ENCODE data around the gene PLEKHG4B. TPM values are rescaled to one million over a fixed set of nuclear protein-coding genes. Genes with fewer than 3 reads are reported as not detected.

Gene PLEKHG4B
- polyA plus RNA-seq, 4 donors, result 8.2 to 17.1 (median 9.5) TPM

DNA sequence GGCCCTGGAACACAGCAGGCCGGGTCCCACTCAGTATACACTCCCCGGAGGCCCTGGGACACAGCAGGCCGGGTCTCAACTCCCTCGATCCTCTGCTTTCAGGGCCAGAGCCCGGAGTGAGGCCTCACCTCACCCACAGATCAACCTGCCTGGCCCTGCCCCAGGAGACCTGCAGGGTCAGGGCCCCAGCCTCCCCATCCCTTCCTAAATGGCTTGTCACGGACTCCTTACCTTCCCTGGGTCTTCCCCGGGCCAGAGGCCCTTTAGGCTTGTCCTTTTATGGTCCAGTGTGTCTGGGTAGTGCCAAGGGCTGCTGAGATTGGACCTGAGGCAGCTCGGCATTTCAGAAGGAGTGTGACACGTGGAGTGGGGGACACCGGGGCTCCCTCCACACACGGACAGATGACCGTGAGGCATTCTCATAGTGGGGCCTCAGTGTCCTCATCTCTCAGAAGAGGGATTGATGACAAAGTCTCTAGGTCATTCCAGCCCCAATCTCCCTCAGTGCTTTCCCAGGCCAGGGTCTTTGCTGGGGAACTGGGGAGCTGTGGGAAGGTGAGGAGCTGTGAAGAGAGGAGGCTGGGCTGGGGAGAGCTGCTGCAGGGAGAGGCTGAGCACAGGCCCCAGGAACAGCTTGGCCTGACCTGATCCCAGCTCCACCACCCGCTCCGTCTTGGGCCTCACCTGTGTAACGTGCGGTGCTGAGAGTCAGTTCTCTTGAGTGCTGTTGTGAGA, 18.0 kb upstream of the PLEKHG4B start:
- DNase-seq (ENCODE audit: low read depth in 4 of 4, low spot score in 3 of 4), result no peak

DNA sequence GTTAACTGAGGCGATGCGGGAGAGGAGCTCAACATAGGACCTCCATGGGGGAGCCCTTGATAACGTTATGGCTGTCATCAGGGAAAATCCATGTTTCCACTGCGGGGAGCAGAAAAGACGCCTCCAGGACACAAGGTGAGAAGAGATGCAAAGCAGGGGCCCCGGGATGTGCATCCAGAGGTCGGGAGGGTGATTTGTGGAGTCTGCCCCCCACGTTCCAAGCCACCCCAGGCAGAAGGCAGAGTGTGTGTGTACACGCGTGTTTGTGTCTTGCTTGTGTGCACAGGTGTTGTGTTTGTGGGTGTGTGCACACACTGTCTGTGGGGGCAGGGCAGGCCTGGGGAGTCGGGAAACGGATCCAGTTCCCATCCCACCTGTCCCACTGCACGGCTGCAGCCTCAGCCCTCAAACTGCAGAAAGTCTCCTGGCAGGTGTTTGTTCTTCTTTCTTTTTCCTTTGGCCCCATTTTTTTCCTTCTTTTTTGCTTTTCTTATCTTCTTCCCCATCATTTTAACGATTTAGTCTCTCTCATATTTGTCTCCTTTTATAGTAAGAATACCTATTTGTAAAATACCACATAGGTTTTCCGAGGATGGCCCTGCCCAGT, 17.4 kb upstream of the PLEKHG4B start:
- no peak for DNase-seq (ENCODE audit: low read depth in 4 of 4, low spot score in 3 of 4)

DNA sequence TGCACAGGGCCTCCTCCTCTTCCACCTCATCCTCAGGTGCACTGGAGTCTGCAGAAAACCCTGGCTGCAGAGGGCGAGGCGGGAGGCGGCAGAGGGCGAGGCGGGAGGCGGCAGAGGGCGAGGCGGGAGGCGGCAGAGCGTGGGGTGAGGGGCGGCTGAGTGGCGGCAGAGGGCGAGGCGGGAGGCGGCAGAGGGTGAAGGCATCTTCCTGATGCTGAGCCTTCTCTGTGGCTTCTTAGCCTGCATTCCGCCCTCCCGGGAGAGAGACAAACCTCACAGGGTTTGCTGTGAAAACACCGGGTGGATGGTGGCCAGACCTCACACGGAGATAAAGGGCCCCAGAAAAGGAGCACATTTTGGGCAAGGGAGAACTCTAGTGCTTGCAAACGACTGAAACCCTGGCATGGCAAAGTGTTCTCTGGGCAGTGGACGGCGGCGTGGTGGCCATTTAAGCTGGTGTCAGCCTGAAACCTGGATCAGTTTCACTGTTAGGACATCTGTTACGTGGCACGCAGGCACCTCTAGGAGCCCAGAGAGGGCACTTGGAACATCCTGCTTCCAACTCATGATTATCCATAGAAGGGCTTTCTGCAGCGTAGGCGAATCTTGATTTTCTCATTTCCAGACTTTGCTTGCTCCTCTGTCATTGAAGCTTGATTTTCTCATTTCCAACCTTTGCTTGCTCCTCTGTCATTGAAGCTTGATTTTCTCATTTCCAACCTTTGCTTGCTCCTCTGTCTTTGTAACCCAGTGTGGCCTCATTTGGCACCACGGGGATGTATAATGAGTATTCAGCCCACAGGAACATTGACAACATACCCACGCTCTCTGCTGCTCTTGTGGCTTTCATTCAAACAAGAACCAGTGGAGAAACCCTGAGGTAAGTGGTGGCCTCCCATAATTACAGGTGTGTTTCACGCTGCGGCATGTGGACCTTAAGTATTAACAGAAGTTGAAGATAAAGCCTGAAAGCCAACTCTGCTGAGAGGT, 16.3 kb upstream of the PLEKHG4B start:
- DNase-seq (ENCODE audit: low read depth in 4 of 4, low spot score in 3 of 4), result no peak

DNA sequence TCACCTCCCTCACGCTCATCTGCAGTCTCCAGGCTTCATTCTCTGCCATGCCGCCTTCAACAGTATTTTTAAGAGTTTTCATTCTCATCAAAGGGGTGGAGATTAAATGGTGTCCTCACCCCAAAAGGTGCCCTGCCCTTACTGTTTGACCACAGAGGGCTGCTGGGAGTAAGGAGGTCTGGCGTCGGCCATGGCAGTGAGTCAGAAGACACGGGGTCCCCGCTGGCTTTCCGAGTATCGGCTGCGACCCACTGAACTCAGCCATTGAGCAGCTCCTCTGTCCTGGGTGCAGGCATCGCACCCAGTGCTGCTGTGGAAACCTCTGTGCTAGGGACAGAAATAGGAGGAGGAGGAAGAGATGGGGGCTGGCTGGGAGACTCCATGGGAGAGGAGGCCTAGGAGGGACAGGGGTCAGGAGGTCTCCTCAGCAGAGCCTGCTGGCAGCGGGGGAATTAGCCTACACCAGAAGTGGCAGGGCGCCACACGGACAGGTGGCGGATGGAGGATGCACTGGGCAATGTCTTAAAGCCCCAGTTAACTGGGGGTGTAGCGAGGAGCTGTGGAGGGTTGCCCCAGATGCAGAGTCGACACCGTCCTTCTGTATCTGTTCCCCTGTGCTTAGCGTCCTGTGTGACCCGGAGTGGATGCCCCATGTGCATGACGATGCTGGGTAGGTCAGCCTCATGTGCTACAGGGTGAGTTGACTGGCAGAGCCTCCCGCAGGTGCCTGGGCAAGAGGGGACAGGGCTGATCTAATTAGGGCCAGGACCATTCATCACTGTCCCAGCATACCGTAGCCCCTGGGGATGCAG, 15.4 kb upstream of the PLEKHG4B start:
- DNase-seq (ENCODE audit: low read depth in 4 of 4, low spot score in 3 of 4), result no peak

DNA sequence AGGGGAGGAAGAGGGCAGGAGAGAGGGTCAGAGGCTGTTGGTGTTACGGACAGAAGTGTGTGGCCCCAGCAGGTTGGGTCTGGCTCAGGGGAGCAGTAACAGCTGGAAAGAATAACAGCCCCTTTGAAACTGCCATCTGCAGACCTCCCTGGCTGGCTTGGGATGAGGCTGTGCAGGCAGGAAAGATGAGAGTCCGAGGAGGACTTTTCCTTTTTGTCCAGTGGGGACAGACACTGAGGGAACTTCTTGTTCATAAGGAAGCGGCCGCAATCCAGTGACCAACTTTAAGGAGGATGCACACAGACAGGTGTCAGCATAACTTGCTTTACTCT, 14.8 kb upstream of the PLEKHG4B start:
- DNase-seq (ENCODE audit: low read depth in 4 of 4, low spot score in 3 of 4), result no peak

DNA sequence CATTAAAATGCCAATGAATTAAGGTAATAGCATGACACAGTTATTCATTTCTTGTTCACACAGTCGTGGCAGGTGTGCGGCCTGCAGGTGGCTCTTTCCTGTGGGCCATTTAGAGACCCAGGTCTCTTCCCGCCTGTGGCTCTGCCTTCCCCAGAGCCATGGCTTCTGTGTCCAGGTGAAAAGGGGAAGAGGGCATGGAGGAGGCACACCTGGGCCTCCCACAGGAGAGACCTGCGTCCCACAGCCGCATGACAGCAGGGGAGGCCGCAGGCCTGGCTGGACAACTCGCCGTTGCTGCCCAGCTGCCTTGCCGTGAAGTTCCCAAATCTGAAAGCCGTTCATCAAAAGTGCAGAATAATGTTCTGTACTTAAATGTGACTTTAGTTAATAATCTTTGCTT, 14.4 kb upstream of the PLEKHG4B start:
- no peak for DNase-seq (ENCODE audit: low read depth in 4 of 4, low spot score in 3 of 4)

DNA sequence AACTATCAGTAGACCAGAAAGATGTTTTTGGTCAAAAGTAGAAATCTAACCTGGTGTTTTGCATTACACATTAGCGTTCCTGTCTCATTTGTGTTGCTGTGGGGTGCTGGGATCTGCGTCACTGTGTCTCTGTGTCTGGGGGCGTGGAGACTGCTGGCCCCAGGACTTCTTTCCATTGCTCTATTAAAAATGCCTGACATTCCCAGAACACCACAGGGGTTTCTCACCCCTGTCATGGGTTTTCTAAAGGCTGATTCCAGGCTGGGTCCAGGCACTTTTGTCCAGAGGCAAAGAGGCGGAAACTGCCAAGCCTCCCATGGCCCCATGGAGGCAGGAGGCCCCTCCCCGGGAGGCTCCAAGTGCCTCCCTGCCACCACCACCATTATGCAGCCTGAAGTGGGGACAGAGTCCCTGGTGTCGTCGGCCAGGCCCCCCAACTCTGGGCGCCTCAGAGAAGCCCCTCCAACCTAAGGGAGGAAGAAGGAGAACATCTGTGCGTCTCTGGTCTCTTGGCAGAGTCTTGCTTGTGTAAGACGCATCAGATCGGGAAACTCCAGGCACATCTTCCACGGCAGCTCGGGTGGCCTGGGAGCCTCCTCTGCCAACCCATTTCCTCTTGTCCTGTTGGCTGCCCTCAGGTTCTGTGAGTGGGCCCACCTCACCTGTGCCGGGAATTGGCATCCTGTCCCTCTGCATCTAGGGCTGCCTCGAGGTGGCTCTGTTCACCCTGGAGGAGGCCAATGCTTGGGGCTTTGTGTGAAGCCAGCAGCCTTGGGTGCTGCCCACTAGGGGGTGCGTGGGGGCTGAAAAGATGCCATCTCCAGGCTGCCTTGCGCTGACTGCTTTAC, 13.8 kb upstream of the PLEKHG4B start:
- no peak for DNase-seq (ENCODE audit: low read depth in 4 of 4, low spot score in 3 of 4)

DNA sequence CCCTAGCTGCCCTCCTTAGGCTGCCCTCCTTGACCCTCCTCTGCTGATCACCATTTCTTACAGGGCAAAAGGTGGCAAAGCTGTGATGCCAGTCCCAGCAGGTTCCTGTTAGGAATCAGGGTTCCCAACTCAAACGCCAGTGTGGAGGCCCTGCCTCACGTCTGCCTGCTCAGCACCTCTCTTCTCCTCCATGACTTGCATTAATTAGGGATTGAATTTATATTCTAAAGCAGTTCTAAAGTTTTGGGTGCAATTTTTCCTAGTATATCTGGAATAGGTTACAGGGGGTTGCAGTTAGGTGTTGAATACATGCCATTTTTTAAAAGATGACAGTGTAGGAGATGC, 13.2 kb upstream of the PLEKHG4B start:
- DNase-seq (ENCODE audit: low read depth in 4 of 4, low spot score in 3 of 4), result no peak

DNA sequence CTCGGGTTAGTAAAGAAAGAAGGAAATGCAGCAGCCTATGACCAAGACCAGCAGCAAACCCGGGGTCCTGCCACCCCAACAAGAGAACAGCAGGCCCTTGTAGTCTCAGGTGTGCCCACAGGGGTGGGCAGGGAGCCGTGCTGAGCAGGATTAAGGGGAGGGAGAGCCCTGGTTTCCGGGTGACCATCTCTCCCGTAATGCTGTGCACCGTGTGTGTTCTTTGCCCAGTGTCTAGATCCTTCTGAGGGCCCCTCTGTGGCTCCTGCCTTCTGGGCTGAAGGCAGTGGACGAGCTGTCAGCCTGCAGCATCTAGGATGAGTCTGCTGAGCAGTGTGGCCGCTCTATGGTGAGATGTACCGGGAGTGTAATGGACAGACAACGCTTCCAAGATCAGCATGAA, 12.7 kb upstream of the PLEKHG4B start:
- DNase-seq (ENCODE audit: low read depth in 4 of 4, low spot score in 3 of 4), result no peak

DNA sequence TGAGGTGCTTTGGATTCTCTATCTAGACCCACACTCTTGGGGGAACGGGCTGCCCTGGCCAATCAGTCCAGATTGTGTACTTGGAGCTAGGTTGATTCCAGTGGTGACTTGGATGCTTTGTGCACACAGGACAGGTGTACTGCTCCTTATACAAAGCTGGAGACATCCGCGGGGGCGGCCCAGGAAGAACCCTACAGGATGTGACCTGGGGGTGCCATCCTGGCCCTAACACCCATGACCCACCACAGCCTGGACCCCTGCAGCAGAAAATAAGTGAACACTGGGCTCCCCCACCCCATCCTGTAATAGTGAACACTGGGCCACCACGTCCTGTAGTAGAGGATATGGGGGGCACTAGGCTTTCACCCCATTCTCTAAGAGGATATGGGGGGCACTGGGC, 12.1 kb upstream of the PLEKHG4B start:
- no peak for DNase-seq (ENCODE audit: low read depth in 4 of 4, low spot score in 3 of 4)

DNA sequence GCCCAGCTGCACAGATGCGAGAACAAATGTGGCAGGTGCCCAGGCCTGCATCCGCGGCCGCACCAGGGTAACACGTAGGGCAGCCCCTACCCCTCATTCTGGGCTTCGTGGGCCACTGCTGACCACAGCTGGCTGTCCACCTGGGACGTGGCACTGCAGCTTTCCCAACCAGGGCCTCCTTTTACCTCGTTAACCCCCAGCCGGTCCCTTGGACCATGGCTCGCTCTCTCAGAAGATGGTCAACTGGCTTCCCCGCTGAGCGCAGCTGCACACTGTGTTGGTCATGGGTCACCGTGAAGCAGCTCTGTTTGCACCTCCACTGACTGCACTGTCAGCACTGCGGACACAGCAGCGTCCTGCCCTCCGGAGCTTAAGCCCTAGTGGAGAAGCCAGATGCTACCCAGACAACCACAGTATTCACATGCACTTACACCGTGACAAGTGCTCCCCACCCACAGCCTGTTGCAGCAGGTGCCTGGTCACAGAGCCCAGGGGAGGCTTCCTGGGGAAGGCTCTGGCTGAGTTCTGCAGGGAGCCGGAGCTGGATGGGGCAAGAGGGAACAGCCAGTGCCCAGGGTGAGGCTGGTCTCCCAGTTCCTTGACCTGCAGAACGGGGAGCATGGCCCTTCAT, 10.5 kb upstream of the PLEKHG4B start:
- no peak for DNase-seq (ENCODE audit: low read depth in 4 of 4, low spot score in 3 of 4)

DNA sequence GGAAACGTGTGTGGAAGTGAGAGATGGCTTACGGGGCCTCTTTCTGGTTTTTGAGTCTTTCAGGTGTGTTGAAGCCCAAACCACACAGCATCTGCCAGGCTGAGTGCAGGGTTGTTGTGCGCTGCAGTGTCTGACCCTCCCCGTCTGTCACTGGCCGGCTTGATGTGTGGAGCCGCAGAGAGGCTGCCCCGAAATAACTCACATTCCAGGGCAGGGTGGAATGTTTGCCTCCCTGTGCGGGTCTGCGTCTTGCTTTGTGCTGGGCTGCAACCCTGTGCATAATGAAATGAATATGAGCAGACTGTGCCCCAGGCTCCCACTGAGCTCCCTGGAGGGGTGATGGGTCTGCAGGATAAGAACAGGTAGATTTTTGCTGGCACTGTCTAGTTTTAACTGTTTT, 9.9 kb upstream of the PLEKHG4B start:
- DNase-seq (ENCODE audit: low read depth in 4 of 4, low spot score in 3 of 4), result no peak

DNA sequence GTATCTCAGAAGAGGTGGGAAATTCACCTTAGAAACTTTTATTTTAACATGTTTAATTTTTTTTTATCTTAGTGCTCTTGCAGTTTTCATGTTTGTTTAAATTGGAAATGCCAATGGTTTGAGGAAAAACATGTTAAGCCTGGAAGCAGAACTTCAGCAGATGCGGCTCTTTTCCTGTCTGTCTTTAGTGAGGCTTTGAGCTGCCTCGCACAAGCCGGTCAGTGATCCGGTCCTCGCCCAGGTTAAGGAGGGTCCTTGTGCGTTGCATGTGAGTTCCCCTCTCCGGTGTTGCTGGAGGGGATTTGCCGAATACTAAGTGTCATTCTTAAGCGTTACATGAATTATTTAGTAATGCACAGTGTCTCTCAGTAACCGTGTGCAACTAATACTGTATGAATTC, 9.4 kb upstream of the PLEKHG4B start:
- no peak for DNase-seq (ENCODE audit: low read depth in 4 of 4, low spot score in 3 of 4)

DNA sequence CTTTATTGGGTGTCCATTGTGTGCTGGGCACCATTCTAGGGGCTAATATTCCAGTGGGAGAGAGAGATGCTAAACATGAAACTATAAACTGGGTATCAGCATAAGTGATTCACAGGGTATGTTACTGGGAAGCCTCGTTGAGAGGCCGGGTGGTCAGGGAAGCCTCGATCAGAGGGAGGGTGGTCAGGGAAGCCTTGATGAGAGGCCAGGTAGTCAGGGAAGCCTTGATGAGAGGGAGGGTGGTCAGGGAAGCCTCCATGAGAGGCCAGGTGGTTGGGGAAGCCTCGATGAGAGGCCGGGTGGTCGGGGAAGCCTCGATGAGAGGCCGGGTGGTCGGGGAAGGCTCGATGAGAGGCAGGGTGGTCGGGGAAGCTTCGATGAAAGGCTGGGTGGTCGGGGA, 8.9 kb upstream of the PLEKHG4B start:
- DNase-seq (ENCODE audit: low read depth in 4 of 4, low spot score in 3 of 4), result no peak

DNA sequence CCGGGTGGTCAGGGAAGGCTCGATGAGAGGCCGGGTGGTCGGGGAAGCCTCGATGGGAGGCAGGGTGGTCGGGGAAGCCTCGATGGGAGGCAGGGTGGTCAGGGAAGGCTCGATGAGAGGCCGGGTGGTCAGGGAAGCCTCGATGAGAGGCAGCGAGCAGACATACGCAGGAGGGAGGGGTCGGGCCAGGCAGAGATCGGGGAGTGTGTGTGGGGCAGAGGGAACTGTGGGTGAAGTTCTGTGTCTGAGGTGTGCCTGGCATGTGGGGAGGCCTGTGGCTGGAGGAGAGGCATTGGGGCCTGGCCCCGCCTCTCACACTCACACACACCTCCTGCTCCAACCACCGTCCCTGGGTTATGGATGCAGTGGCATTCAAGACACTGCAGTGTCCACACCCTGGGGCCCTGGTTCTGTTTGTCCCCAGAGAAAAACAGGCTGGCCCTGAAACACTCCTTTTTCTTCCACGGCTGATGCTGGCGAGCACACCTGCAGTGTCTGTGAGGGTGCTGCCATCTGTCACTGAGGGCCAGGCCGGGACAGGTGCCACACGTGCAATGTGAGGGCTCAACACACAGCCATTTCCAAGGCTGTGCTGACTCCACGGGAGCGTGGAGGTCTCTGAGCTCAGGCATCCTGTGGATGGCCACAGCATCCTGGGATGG, 6.5 kb upstream of the PLEKHG4B start:
- DNase-seq (ENCODE audit: low read depth in 4 of 4, low spot score in 3 of 4), result no peak

DNA sequence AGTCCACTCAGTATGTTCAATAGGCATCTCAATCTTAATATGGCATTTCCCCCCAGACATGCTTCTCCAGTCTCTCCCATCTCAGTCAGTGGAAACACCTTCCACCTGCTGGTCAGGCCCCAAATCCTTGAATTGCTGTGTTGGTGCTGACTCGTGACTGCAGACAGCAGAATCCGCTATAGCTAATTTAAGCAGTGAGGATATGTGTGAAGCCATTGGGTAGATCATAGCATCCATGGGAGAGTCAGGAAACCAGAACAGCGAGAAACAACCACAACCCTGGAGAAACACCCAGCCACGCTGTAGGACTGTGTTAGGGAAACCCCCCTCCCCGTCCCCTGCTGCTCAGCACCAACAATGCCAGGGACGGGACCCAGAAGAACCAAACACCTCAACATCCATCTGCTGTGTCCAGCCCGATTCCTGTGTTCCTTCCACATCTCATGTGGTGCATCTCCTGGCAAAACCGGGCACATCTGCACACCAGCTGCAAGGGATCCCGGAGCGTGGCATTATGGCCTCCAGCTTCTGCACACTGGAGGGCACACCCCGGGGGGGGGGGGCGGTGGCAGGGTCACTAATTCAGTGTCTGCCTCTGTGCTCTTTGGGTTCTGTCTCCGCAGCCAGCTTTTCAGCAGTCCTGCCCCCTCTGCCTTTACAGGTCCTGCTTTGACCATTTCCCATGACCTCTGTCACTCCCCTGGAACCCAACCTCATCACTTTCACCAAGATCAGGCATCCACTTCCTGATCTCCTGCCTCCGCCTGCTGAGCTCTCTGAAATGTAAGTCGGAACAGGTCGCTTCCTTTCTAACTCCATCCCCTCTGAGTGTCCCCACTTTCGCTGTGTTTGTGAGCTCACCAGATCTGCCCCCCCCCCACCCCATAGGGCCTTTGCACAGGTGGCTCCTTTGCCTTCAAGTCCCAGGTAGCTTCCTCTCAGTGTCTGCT, 2.4 kb upstream of the PLEKHG4B start:
- no peak for DNase-seq (ENCODE audit: low read depth in 4 of 4, low spot score in 3 of 4)

DNA sequence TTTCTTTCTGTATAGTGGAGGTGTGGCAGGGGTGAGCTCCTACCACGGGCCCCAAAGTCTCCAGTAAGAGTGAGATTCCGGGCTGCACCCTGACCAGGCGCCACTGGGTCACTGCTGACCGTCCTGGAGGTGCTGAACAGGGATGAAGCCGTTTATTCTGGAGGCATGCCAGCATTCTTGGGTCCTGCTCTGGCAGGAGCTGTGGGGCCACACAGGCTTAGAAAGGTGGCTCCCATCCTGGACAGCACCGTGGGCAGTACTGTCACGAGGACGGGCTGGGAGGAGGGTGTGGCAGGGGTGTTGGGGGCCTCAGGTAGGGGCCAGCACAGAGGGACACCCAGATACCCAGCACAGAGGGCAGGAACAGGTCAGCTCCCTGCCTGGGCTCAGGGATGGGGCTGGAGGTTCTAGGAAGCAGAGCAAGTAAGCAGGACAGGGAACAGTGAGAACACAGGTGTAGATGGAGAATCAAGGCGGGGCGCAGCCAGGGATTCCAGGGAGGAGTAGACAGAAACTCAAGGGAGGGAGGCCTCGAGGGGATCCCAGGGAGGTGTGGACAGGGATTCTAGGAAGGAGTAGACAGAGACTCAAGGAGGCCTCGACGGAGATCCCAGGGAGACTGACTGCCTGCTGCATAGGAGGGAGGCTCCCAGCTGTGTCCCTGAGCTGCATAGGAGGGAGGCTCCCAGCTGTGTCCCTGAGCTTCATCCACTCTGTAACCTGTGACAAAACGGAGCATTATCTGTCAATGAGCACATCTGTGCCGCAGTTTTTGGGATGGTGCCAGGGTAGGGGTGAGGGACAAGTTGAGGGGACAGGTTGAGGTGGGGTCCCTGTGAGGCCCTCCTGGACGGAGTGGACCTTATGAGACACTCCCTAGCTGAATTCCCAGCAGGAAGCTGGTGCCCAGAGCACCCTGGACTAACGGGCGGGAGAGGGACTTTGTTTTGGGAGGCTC, 1.1 kb upstream of the PLEKHG4B start:
- no peak for DNase-seq (ENCODE audit: low read depth in 4 of 4, low spot score in 3 of 4)

All from left renal pelvis (tissue), 4 donors.